CD14-positive monocyte (primary cell): ENCODE data around the gene ZNF212. TPM values are rescaled to one million over a fixed set of nuclear protein-coding genes. Genes with fewer than 3 reads are reported as not detected.

Experiments
- DNase-seq, 3 donors: peaks; one replicate each; pipeline ENCODE4 v3.0.0-alpha.2; 2011 to 2022
- H2AFZ ChIP-seq: 2 replicates; pipeline ENCODE4 v1.6.0; 2012; ENCODE audit warnings: mild to moderate bottlenecking, low read depth, low read length, inconsistent platforms; ENCODE audit not compliant: insufficient read depth, poor library complexity, severe bottlenecking
- H3K27ac ChIP-seq, 2 donors: 1 replicate in 1 of 2; 2 replicates in 1 of 2; pipeline ENCODE4 v1.5.1; 2012 to 2013; ENCODE audit warnings: low read length in 2 of 2, control low read depth in 1 of 2, inconsistent platforms in 1 of 2, low read depth in 1 of 2, mild to moderate bottlenecking in 1 of 2
- H3K27me3 ChIP-seq, 2 donors: one replicate each; pipeline versions ENCODE4 v1.6.0 to v1.6.1; 2011 to 2013; ENCODE audit warnings: low read length in 2 of 2; ENCODE audit not compliant: control insufficient read depth in 2 of 2, insufficient read depth in 2 of 2
- H3K36me3 ChIP-seq, 2 donors: replicated peaks in 1 of 2; 1 replicate in 1 of 2; 2 replicates in 1 of 2; pipeline versions ENCODE4 v1.5.1 to v1.6.1; 2012 to 2013; ENCODE audit warnings: low read length in 2 of 2, control low read depth in 1 of 2, inconsistent platforms in 1 of 2, mild to moderate bottlenecking in 1 of 2; ENCODE audit not compliant: insufficient read depth in 2 of 2, control insufficient read depth in 1 of 2
- H3K4me1 ChIP-seq, 2 donors: 1 replicate in 1 of 2; 2 replicates in 1 of 2; pipeline versions ENCODE4 v1.5.1 to v1.6.1; 2012 to 2013; ENCODE audit warnings: low read length in 2 of 2, control low read depth in 1 of 2, inconsistent platforms in 1 of 2, mild to moderate bottlenecking in 1 of 2, moderate library complexity in 1 of 2; ENCODE audit not compliant: insufficient read depth in 2 of 2, control insufficient read depth in 1 of 2
- H3K4me2 ChIP-seq: replicated peaks from 2 replicates; pipeline ENCODE3; 2012; ENCODE audit warnings: low read length, moderate library complexity, mild to moderate bottlenecking; ENCODE audit not compliant: poor library complexity, severe bottlenecking; ENCODE audit errors: extremely low read depth
- H3K4me3 ChIP-seq, 3 experiments: fragments of 200-600 bp in 1 of 3; sonication (generic) in 1 of 3; replicated peaks in 1 of 3; 1 replicate in 2 of 3; 2 replicates in 1 of 3; pipeline ENCODE4 v1.5.1; 2011 to 2013; ENCODE audit warnings: low read length in 3 of 3, mild to moderate bottlenecking in 3 of 3, control low read depth in 2 of 3, low read depth in 2 of 3, inconsistent platforms in 1 of 3, moderate library complexity in 1 of 3
- H3K79me2 ChIP-seq: 2 replicates; pipeline ENCODE4 v1.6.0; 2012; ENCODE audit warnings: mild to moderate bottlenecking, control low read depth, inconsistent platforms, low read length, moderate library complexity; ENCODE audit not compliant: insufficient read depth
- H3K9ac ChIP-seq: 2 replicates; pipeline ENCODE4 v1.6.0; 2017; ENCODE audit warnings: low read length, mild to moderate bottlenecking; ENCODE audit not compliant: insufficient read depth, poor library complexity, severe bottlenecking
- H3K9me3 ChIP-seq, 2 donors: replicated peaks in 1 of 2; 1 replicate in 1 of 2; 2 replicates in 1 of 2; pipeline versions ENCODE4 v1.5.1 to v1.6.1; 2012 to 2013; ENCODE audit warnings: low read length in 2 of 2, control low read depth in 1 of 2; ENCODE audit not compliant: control insufficient read depth in 1 of 2, insufficient read depth in 1 of 2
- H4K20me1 ChIP-seq: 2 replicates; pipeline ENCODE4 v1.6.0; 2012; ENCODE audit warnings: mild to moderate bottlenecking, low read length, control low read depth, moderate library complexity; ENCODE audit not compliant: insufficient read depth
- H3K27ac Mint-ChIP-seq, 7 donors: one replicate each; pipeline ENCODE4 v1.8.0; 2020; ENCODE audit warnings: mild to moderate bottlenecking in 7 of 7, mixed read lengths in 7 of 7, moderate library complexity in 6 of 7, inconsistent platforms in 2 of 7
- H3K27me3 Mint-ChIP-seq, 3 donors: one replicate each; pipeline ENCODE4 v1.8.0; 2021 to 2022; ENCODE audit warnings: low read depth in 3 of 3, mild to moderate bottlenecking in 3 of 3, mixed read lengths in 3 of 3, moderate library complexity in 3 of 3, inconsistent platforms in 1 of 3
- H3K36me3 Mint-ChIP-seq, 2 donors: one replicate each; pipeline ENCODE4 v1.8.0; 2020; ENCODE audit warnings: mixed read lengths in 2 of 2, inconsistent platforms in 1 of 2, mild to moderate bottlenecking in 1 of 2
- H3K4me1 Mint-ChIP-seq: one replicate; pipeline ENCODE4 v1.8.0; 2020; ENCODE audit warnings: mild to moderate bottlenecking, mixed read lengths
- H3K4me3 Mint-ChIP-seq, 2 donors: one replicate each; pipeline ENCODE4 v1.8.0; 2020; ENCODE audit warnings: mild to moderate bottlenecking in 2 of 2, mixed read lengths in 2 of 2, moderate library complexity in 1 of 2
- H3K9me3 Mint-ChIP-seq, 7 donors: one replicate each; pipeline ENCODE4 v1.8.0; 2020 to 2022; ENCODE audit warnings: mixed read lengths in 7 of 7, mild to moderate bottlenecking in 6 of 7, moderate library complexity in 6 of 7, inconsistent platforms in 2 of 7
- WGBS: methylation state at CpG from one replicate; pipeline ENCODE4 v1.1.5; 2013; ENCODE audit warnings: missing lambda C conversion rate; ENCODE audit not compliant: insufficient coverage; 5-methylcytosine and 5-hydroxymethylcytosine counted together
- intact Hi-C, 2 donors: fragments of 100-400 bp; cut with micrococcal nuclease; formaldehyde crosslinking; loops; one replicate each; pipeline versions ENCODE4 v1.15.0 to v1.15.1; 2023
- polyA plus RNA-seq, 3 donors: library from polyadenylated mRNA; depleted of rRNA in 1 of 3; unstranded in 2 of 3; stranded (reverse) in 1 of 3; fragments of 300-500 nt in 2 of 3; fragments of >200 nt in 1 of 3; fragmentation: Illumina TruSeq in 2 of 3; gene quantifications; 1 replicate in 2 of 3; 2 replicates in 1 of 3; pipeline ENCODE4 v1.2.3, GENCODE V29; 2012 to 2021
- TF ChIP-seq, protein P1 (sequence below): fragments of 200-600 bp; IDR thresholded peaks from one replicate; pipeline ENCODE4 v1.8.0; 2022; ENCODE audit warnings: antibody characterized with exemption, mild to moderate bottlenecking

The ZNF212 gene
- polyA plus RNA-seq, 3 donors = 1.6 to 5.9 (median 2.3) TPM

DNA sequence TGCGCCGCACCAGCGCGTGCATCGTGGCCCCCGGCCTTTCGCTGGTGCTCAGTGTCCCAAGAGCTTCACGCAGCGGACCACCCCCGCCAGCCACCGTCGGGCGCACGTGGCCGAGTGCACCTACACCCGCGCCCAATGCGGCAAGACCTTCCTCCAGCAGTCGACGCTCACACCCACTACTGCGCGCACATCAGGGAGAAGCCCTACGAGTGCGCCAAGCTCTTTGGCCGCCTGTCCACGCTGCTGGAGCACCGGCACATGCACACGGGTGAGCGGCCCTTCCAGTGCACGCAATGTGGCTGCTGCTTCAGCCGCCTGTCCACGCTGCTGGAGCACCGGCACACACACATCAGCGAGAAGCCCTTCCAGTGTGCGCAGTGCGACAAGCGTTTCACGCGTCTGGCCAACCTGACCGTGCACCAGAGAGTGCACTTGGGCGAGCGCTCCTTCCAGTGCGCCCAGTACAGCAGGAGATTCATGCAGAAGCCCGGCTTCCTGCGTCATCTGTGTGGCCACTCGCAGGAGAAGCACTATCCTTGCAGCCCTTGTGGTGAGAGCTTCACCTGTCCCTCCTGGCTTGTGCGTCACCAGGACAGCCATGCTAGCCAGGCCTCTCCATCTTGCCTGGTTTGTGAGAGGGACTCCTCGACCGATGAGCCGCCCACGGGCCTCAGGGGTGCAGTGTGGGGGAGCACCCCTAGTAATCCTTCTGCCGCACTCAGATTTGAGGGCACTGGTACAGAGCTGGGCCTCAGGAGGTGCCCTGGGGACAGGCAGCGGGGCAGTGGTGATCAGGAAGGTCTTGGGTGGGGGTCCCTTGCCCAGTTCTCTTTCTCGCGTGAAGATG is 55.4 kb downstream of the ZNF212 start:
- 98% methylated on average over 45 of the region's 55 CpGs for WGBS
- TF ChIP-seq, protein P1, sequence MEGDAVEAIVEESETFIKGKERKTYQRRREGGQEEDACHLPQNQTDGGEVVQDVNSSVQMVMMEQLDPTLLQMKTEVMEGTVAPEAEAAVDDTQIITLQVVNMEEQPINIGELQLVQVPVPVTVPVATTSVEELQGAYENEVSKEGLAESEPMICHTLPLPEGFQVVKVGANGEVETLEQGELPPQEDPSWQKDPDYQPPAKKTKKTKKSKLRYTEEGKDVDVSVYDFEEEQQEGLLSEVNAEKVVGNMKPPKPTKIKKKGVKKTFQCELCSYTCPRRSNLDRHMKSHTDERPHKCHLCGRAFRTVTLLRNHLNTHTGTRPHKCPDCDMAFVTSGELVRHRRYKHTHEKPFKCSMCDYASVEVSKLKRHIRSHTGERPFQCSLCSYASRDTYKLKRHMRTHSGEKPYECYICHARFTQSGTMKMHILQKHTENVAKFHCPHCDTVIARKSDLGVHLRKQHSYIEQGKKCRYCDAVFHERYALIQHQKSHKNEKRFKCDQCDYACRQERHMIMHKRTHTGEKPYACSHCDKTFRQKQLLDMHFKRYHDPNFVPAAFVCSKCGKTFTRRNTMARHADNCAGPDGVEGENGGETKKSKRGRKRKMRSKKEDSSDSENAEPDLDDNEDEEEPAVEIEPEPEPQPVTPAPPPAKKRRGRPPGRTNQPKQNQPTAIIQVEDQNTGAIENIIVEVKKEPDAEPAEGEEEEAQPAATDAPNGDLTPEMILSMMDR = no peak
- Histone ChIP-seq H3K36me3 (no peaks in the 10 kb centered on the region), H3K4me1 (no peaks in the 10 kb centered on the region), H4K20me1 (no peaks in the 10 kb centered on the region), H3K27me3 (no peaks in the 10 kb centered on the region), H3K9me3 (peaks cover 0 to 8% of the 10 kb centered on the region in 2 donors), H3K79me2 (no peaks in the 10 kb centered on the region), H3K9ac (no peak overlapping the region), H3K27ac (no peak overlapping the region), H3K4me2 (no peak overlapping the region), H2AFZ (no peak overlapping the region), H3K4me3 (no peak overlapping the region)
- no peak overlapping the region for H3K27ac Mint-ChIP-seq
- intact Hi-C loops = no loop called here
- no peaks in the 10 kb centered on the region for H3K4me1 Mint-ChIP-seq
- peaks cover 0 to 8% (median 1%) of the 10 kb centered on the region in 3 donors for H3K27me3 Mint-ChIP-seq
- no peak overlapping the region for H3K4me3 Mint-ChIP-seq
- no peaks in the 10 kb centered on the region for H3K36me3 Mint-ChIP-seq
- DNase-seq = no peak
- H3K9me3 Mint-ChIP-seq = peaks cover 0 to 8% (median 7%) of the 10 kb centered on the region in 7 donors

DNA sequence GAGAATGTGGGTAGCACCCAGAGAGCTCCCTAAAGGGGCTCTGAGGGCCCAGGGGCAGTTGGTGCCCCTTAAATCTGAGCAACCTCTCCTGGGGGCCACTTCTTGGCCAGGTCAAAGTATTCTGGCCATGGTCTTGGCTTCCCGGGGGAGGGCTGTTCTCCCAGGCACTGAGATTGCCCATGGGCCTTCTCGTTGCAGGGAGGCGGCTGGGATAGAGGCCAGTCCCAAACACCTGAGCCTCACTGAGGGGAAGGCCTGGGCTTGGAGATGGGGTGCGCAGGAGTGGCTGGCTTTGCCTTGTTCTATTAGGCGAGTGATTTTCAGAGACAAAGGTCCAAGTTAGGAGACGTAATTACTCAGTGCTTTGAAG is 56.0 kb downstream of the ZNF212 start:
- H3K36me3 ChIP-seq = no peaks in the 10 kb centered on the region
- no peaks in the 10 kb centered on the region for H3K27me3 ChIP-seq
- H3K4me1 ChIP-seq = no peaks in the 10 kb centered on the region
- no peak for DNase-seq
- Mint-ChIP-seq H3K4me1 (no peaks in the 10 kb centered on the region), H3K9me3 (peaks cover 0 to 8% (median 7%) of the 10 kb centered on the region in 7 donors), H3K27ac (peak overlapping the region in 2 of 7 donors; percentile 21 to 56), H3K36me3 (no peaks in the 10 kb centered on the region), H3K4me3 (no peak overlapping the region), H3K27me3 (peaks cover 0 to 8% (median 5%) of the 10 kb centered on the region in 3 donors)
- peaks cover 0 to 8% of the 10 kb centered on the region in 2 donors for H3K9me3 ChIP-seq
- TF ChIP-seq, protein P1 = no peak
- H4K20me1 ChIP-seq = no peaks in the 10 kb centered on the region
- no peak overlapping the region for H3K9ac ChIP-seq
- H3K4me3 ChIP-seq = no peak overlapping the region
- H3K27ac ChIP-seq = no peak overlapping the region
- 98% methylated on average over 6 of the region's 6 CpGs for WGBS
- no peak overlapping the region for H2AFZ ChIP-seq
- intact Hi-C loops = no loop called here
- H3K79me2 ChIP-seq = no peaks in the 10 kb centered on the region
- H3K4me2 ChIP-seq = no peak overlapping the region
